ENCODE measurements around the gene NRBF2. TPM values are rescaled to one million over a fixed set of nuclear protein-coding genes. Genes with fewer than 3 reads are reported as not detected.
"Not testable (repeated sequence)": the region's sequence is repeated elsewhere in the genome, so short reads cannot be mapped to it uniquely, and the experiment has no call there.

Gene NRBF2
- total and polyA plus RNA-seq, 12 donors, result 3.5 to 18.2 (median 10.2) TPM

- intact Hi-C loops (cut with DNase I), result loop anchor here in 1 of 10 donors (10.0 kb wide), 1 partner anchor 331 kb away; the partner anchor contains the start of gene EGR2
- Histone ChIP-seq H3K36me3 (peaks cover 0 to 39% (median 0%) of the 10 kb centered on the region in 9 donors), H3K4me1 (peaks cover 0 to 40% (median 18%) of the 10 kb centered on the region in 9 donors), H3K27me3 (no peaks in the 10 kb centered on the region), H3K27ac (no peak overlapping the region), H3K9me3 (no peaks in the 10 kb centered on the region), H3K4me3 (no peak overlapping the region)
- TF ChIP-seq, protein P1, sequence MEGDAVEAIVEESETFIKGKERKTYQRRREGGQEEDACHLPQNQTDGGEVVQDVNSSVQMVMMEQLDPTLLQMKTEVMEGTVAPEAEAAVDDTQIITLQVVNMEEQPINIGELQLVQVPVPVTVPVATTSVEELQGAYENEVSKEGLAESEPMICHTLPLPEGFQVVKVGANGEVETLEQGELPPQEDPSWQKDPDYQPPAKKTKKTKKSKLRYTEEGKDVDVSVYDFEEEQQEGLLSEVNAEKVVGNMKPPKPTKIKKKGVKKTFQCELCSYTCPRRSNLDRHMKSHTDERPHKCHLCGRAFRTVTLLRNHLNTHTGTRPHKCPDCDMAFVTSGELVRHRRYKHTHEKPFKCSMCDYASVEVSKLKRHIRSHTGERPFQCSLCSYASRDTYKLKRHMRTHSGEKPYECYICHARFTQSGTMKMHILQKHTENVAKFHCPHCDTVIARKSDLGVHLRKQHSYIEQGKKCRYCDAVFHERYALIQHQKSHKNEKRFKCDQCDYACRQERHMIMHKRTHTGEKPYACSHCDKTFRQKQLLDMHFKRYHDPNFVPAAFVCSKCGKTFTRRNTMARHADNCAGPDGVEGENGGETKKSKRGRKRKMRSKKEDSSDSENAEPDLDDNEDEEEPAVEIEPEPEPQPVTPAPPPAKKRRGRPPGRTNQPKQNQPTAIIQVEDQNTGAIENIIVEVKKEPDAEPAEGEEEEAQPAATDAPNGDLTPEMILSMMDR (IDR thresholded peaks at IDR 0.05), result no peak
- no peak for ATAC-seq
- DNase-seq, result no peak
Measured at GRCh38 chr10:63145782-63146181, 12.7 kb downstream of the NRBF2 start.

DNA sequence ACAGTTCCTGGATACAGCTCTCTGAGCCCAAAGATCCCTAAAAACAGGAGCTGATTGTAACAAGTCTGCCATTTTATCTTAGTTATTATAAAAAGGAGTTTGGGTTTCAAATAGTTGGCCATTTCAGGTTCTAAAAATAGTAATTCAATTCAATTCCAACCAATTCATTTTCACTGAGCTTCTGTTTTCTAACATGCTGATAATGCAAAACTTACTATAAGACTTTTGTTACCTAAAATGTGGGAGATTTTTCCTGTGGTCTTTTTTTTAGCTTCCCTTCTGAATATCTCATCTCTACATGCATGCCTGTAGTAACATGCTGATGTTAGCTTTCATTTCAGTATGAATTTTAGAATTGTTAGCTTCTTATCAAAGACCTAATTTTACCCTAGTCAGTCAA lies 13.4 kb downstream of the NRBF2 start:
- H3K27ac ChIP-seq, result no peak overlapping the region
- intact Hi-C loops (cut with DNase I), result loop anchor here in 1 of 10 donors (10.0 kb wide), 1 partner anchor 332 kb away; the partner anchor contains the start of gene EGR2
- H3K4me1 ChIP-seq, result peaks cover 0 to 35% (median 18%) of the 10 kb centered on the region in 9 donors
- ATAC-seq (no peak), DNase-seq (no peak)
- TF ChIP-seq, protein P1 (IDR thresholded peaks at IDR 0.05), result no peak
- H3K36me3 ChIP-seq, result peaks cover 0 to 43% (median 0%) of the 10 kb centered on the region in 9 donors
- H3K27me3 ChIP-seq, result no peaks in the 10 kb centered on the region
- H3K4me3 ChIP-seq, result no peak overlapping the region
- no peaks in the 10 kb centered on the region for H3K9me3 ChIP-seq

DNA sequence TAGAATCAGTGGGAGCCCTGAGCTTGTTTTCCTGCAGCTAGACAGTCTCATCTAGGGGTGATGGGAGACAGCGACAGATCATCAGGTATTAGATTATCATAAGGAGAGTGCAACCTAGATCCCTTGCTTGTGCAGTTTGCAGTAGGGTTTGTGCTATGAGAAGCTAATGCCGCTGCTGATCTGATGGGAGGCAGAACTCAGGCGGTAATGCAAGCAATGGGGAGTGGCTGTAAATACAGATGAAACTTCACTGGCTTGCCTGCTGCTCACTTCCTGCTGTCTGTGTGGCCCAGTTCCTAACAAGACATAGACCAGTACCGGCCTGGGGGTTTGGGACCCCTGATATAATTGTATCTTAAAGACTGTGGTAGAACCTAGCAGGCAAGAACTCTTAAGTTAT lies 17.6 kb downstream of the NRBF2 start:
- TF ChIP-seq, protein P1 (IDR thresholded peaks at IDR 0.05), result no peak
- Histone ChIP-seq H3K4me3 (no peak overlapping the region), H3K27me3 (no peaks in the 10 kb centered on the region), H3K4me1 (peaks cover 0 to 22% (median 15%) of the 10 kb centered on the region in 9 donors), H3K36me3 (peaks cover 0 to 86% (median 20%) of the 10 kb centered on the region in 9 donors), H3K9me3 (no peaks in the 10 kb centered on the region), H3K27ac (no peak overlapping the region)
- WGBS, 2 donors, result 94 to 96% methylated on average over 4 of the region's 4 CpGs
- ATAC-seq (no peak), DNase-seq (no peak)
- intact Hi-C loops (cut with DNase I), result loop anchor here in 9 of 10 donors (5.0 to 10.0 kb wide), 7 partner anchors 56 to 716 kb away; partner anchors contain the start of gene EGR2 (in 2 of the 9)

- not testable (repeated sequence) for ATAC-seq, H3K27me3 ChIP-seq, DNase-seq, H3K27ac ChIP-seq, H3K4me3 ChIP-seq, H3K9me3 ChIP-seq
- Histone ChIP-seq H3K36me3 (peaks cover 0 to 60% (median 20%) of the 10 kb centered on the region in 9 donors), H3K4me1 (peaks cover 0 to 24% (median 13%) of the 10 kb centered on the region in 9 donors)
- intact Hi-C loops (cut with DNase I), result loop anchor here in 9 of 10 donors (5.0 to 10.0 kb wide), 7 partner anchors 59 to 719 kb away; partner anchors contain the start of gene EGR2 (in 2 of the 9)
- 87 to 91% methylated on average over 9 of the region's 9 CpGs for WGBS, 2 donors
Measured at GRCh38 chr10:63153868-63154545, 20.9 kb downstream of the NRBF2 start.
